HG03521 (cell line): ENCODE measurements around the gene DRD1.
"Not testable (repeated sequence)": the region's sequence is repeated elsewhere in the genome, so short reads cannot be mapped to it uniquely, and the experiment has no call there.

Source experiments
- ATAC-seq: cut with Tn5 transposase; IDR thresholded peaks from one replicate; pipeline ENCODE4 v1.9.1; 2021; ENCODE audit warnings: mild to moderate bottlenecking, moderate library complexity; ENCODE audit not compliant: unreplicated experiment

The DRD1 gene

DNA sequence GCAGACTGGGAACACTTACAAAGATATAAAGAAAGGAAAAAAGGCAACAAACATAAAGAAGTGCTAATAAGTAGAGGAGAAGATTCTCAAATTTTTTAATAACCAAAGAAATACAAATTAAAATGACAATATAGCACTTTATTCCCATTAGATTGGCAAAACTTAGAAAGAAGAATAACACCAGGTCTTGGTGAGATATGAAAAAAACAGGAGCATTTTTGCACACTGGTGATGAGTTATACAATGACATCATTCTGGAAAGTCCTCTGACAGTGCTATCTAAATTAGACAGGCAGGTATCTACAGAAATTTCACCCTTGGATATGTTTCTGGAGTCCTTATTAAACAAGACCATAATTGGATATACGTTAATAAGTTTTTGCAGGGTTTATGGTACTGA is 24.9 kb upstream of the DRD1 start:
- no peak for ATAC-seq

GRCh38 chr5:175467983-175468690 is 24.2 kb upstream of the DRD1 start:
- no peak for ATAC-seq

DNA sequence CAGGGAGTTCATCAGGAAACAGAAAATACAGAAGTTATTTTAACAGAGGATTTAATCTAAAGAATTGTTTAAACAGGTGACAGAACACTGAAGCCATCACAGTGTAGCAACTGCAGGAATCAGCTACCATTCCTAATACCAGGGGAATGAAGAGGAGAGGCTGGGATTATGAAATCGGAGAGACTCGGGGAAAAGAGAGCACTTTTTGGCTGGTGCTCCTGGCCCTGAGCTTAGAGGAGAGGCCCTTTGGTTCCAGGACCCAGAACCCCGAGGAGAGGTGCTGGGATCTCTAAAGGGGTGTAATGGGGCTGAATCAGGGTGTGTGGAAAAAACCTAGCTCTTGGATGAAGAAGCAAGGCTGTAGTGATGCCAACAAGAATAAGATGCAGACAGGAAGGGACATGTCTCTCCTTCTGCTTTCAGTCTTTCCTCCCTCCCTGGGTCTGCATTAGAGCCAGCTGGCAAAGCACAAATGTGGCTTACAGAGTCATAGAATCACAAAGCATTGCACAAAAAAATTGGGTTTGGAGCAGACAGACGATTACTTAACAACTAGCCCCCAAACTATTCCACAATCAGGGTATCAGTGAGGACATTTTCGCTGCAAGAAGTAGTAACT is 22.8 kb upstream of the DRD1 start:
- no peak for ATAC-seq

- ATAC-seq, result no peak
Observed at GRCh38 chr5:175465282-175465681, 21.3 kb upstream of the DRD1 start.

DNA sequence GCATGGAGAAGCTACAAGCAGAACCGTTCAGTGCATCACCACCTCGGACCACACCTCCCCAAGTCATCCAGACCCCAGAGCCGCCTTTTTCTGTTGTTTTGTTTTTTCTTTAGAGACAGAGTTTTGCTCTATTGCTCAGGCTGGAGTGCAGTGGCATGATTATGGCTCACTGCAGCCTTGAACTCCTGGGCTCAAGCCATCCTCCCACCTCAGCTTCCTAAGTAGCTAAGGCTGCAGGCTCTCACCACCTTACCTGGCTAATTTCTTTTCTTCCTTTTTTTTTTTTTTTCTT is 20.9 kb upstream of the DRD1 start:
- ATAC-seq, result no peak

GRCh38 chr5:175464074-175464941 is 20.3 kb upstream of the DRD1 start:
- ATAC-seq, result peak; percentile 96

GRCh38 chr5:175463641-175464040 is 19.7 kb upstream of the DRD1 start:
- ATAC-seq, result no peak

GRCh38 chr5:175461370-175461769 is 17.4 kb upstream of the DRD1 start:
- ATAC-seq, result no peak

- ATAC-seq, result no peak
Observed at GRCh38 chr5:175460552-175460951, 16.6 kb upstream of the DRD1 start.

DNA sequence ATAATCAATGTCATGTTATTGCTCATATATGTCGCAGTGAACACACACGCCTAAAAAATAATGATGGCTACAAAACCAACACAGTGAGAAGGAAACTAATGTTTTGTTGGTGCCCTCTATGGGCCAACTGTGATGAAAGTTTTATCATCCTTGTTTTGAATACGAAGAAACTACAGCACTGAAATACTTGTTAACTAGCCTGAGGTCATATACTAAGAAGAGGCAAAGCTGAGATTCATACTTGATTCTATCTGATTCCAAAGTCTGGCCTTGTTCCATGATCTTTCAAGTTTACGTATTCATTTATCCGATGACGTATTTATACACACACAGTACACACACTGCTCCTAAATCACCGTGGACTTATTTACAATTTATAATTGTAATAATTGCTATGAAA is 16.1 kb upstream of the DRD1 start:
- no peak for ATAC-seq

GRCh38 chr5:175457466-175457865 is 13.5 kb upstream of the DRD1 start:
- ATAC-seq, result peak; percentile 83

DNA sequence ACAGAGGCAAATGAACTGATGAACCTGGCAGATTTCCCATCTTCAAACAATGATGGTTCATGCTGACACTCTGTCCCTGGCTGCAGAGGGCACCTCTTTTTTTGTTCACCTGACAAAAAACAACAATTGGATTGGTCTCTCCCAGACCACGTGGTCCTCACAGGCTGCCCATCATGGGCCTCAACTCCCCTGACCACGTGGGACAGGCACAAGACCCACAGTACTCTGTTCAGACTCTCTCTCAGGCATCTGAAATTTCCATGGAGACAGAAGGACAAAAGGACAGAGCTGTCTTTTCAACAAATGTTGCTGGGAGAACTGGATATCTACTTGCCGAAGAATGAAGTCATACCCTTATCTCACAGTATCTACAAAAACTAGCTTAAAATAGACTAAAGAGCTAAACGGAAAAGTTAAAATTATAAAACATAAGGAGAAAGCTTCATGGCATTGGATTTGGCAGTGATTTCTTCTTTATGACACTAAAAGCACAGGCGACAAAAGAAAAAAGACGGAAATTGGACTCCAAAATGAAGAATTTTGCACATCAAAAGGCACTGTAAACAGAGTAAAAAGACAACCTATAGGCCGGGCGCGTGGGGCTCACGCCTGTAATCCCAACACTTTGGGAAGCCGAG is 12.2 kb upstream of the DRD1 start:
- no peak for ATAC-seq

GRCh38 chr5:175454338-175454737 is 10.4 kb upstream of the DRD1 start:
- not testable (repeated sequence) for ATAC-seq

DNA sequence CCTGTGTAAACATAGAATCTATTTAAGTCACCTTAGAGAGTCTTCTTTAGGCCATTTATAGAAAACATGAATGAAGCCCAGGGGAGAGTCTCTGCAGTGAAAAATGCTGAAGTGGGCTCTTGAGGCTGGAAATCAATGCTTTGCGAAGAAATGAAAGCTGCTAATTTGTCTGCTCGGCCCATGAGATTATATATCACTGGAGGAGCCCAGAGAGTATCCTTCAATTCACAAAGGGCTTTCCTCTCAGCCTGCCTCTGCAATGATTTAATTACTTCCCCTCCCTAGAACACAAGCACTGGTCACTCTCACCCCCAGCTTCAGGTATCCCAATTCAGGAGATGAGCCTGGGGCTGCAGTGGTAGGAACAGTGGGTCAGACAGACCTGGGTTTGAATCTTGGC is 8.2 kb upstream of the DRD1 start:
- no peak for ATAC-seq

- no peak for ATAC-seq
Observed at GRCh38 chr5:175448276-175448675, 4.3 kb upstream of the DRD1 start.

DNA sequence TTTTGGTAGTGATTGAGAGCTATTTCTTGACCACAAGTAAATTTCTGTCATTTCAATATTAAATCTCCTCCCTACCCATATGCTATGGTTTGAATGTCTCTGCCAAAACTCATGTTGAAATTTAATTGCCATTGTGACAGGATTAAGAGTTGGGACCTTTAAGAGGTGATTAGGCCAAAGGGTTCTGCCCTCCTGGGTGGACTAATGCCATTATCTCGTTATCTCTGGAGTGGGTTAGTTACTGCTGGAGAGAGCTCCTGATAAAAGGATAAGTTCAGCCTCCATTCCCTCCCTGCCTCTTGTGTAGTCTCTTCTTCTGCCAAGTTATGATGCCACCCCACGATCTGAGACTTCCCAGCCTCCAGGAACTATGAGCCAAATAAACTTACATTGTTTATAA is 3.6 kb upstream of the DRD1 start:
- ATAC-seq, result no peak

GRCh38 chr5:175446378-175446777 is 2.4 kb upstream of the DRD1 start:
- ATAC-seq, result not testable (repeated sequence)

DNA sequence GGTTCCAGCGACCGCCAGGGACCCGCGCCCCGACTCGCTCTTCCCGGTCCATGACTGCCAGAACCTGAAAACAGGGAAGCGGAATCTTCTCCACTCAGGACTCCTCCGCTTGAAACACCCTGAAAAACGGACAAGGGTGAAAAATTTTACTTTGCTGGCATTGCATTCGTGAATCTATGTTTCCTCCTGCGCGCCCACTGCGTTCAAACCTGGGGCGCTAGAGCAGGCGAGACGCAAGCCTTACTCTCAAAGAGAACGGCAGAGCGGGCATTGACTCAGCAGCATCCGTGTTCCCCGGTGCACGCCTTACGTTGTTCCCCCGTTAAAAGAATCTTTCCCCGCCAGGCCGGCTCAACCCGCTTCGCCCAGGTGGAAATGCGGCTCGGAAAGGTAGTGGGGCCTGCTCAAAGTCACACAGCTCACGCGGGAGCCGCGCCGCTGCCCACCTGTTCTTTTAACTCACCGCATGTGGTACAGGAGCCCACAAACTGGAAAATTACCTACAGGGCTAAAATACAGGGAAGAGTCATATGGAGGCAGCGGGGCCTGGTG is 999 bp upstream of the DRD1 start:
- no peak for ATAC-seq

- no peak for ATAC-seq
Observed at GRCh38 chr5:175443514-175444059, 395 bp downstream of the DRD1 start.

- no peak for ATAC-seq
Observed at GRCh38 chr5:175438234-175438857, 5.6 kb downstream of the DRD1 start.

- no peak for ATAC-seq
Observed at GRCh38 chr5:175436359-175436758, 7.6 kb downstream of the DRD1 start.
